HG02970 (cell line): ENCODE data around the gene KRT20.
"Not testable (repeated sequence)": the region's sequence is repeated elsewhere in the genome, so short reads cannot be mapped to it uniquely, and the experiment has no call there.

Experiments
- ATAC-seq: cut with Tn5 transposase; IDR thresholded peaks from one replicate; pipeline ENCODE4 v1.9.1; 2021; ENCODE audit warnings: mild to moderate bottlenecking, moderate library complexity, moderate number of reproducible peaks; ENCODE audit not compliant: unreplicated experiment, low FRiP score

The KRT20 gene

GRCh38 chr17:40901981-40902474 is 17.0 kb upstream of the KRT20 start:
- ATAC-seq, result no peak

- ATAC-seq, result no peak
Observed at GRCh38 chr17:40900809-40901356, 15.8 kb upstream of the KRT20 start.

GRCh38 chr17:40896916-40897455 is 11.9 kb upstream of the KRT20 start:
- ATAC-seq, result no peak

- no peak for ATAC-seq
Observed at GRCh38 chr17:40895106-40895730, 10.2 kb upstream of the KRT20 start.

GRCh38 chr17:40888196-40888720 is 3.2 kb upstream of the KRT20 start:
- ATAC-seq, result no peak

GRCh38 chr17:40886090-40886489 is 1.0 kb upstream of the KRT20 start:
- ATAC-seq, result no peak

- no peak for ATAC-seq
Observed at GRCh38 chr17:40883626-40884334, 1.3 kb downstream of the KRT20 start.

- no peak for ATAC-seq
Observed at GRCh38 chr17:40883031-40883430, 2.0 kb downstream of the KRT20 start.

- no peak for ATAC-seq
Observed at GRCh38 chr17:40879026-40879425, 6.0 kb downstream of the KRT20 start.

- ATAC-seq, result no peak
Observed at GRCh38 chr17:40878044-40878443, 7.0 kb downstream of the KRT20 start.

GRCh38 chr17:40873801-40874200 is 11.2 kb downstream of the KRT20 start:
- ATAC-seq, result no peak

- no peak for ATAC-seq
Observed at GRCh38 chr17:40873255-40873654, 11.8 kb downstream of the KRT20 start.

- ATAC-seq, result no peak
Observed at GRCh38 chr17:40872416-40872815, 12.6 kb downstream of the KRT20 start.

GRCh38 chr17:40871316-40871715 is 13.7 kb downstream of the KRT20 start:
- ATAC-seq, result no peak

GRCh38 chr17:40870136-40870535 is 14.9 kb downstream of the KRT20 start:
- no peak for ATAC-seq

- no peak for ATAC-seq
Observed at GRCh38 chr17:40866838-40867237, 18.2 kb downstream of the KRT20 start, which contains the start of gene KRT12. KRT12 (minus strand) TSS chr17:40867223; CDS start chr17:40867186, 37 bp downstream.

- no peak for ATAC-seq
Observed at GRCh38 chr17:40864661-40865390, 20.2 kb downstream of the KRT20 start.

- ATAC-seq, result no peak
Observed at GRCh38 chr17:40862985-40863733, 21.9 kb downstream of the KRT20 start.

- no peak for ATAC-seq
Observed at GRCh38 chr17:40859536-40859935, 25.5 kb downstream of the KRT20 start.

- not testable (repeated sequence) for ATAC-seq
Observed at GRCh38 chr17:40858667-40859066, 26.4 kb downstream of the KRT20 start.
